HCT116 (cell line): ENCODE data around the gene AFDN. TPM values are rescaled to one million over a fixed set of nuclear protein-coding genes. Genes with fewer than 3 reads are reported as not detected.

ENCODE experiments used
- ATAC-seq: fragments of 200-7000 bp; cut with Tn5 transposase; 2 replicates; pipeline ENCODE4 v1.9.1; 2020; ENCODE audit warnings: mild to moderate bottlenecking, moderate library complexity
- BruUV-seq: library from RNA; stranded (reverse); fragments of 400-500 nt; replicated peaks from 2 replicates; lab custom pipeline; 2021; lab: Mats Ljungman, UMichigan
- CTCF ChIA-PET: fragments of 300-600 bp; sonication (Branson Sonifier 250); formaldehyde crosslinking; loops from one replicate; lab custom pipeline; 2021; ENCODE audit warnings: antibody characterized with exemption; lab: Charles Lee
- POLR2A ChIA-PET: fragments of 300-600, 350-600 bp; sonication (Branson Sonifier 250); formaldehyde crosslinking; loops from one replicate; lab custom pipeline; 2021; ENCODE audit warnings: antibody characterized with exemption; lab: Charles Lee
- RAD21 ChIA-PET, 2 experiments: fragments of 300-600 bp; sonication (Branson Sonifier 250); formaldehyde crosslinking; loops; one replicate each; lab custom pipeline; 2023; ENCODE audit warnings: low total read pairs in 2 of 2; ENCODE audit not compliant: uncharacterized antibody in 2 of 2, unreplicated experiment in 2 of 2, low non-redundant PET in 1 of 2; lab: Charles Lee
- DNase-seq: peaks from one replicate; pipeline ENCODE4 v3.0.0-alpha.2; 2010; ENCODE audit warnings: low read depth, low spot score
- H2AFZ ChIP-seq: fragments of 200-600 bp; shearing (Covaris generic), sonication (generic); 2 replicates; pipeline ENCODE4 v1.6.1; 2017; ENCODE audit warnings: low read depth, mixed run types, mixed read lengths, antibody characterized with exemption, low read length; ENCODE audit not compliant: poor library complexity, severe bottlenecking
- H3K27ac ChIP-seq: 2 replicates; pipeline ENCODE4 v1.5.1; 2012; ENCODE audit warnings: low read depth, low read length
- H3K27me3 ChIP-seq: fragments of 200-600 bp; sonication (generic); 2 replicates; pipeline ENCODE4 v1.6.1; 2016; ENCODE audit warnings: mixed run types, low read length, mixed read lengths; ENCODE audit not compliant: insufficient read depth
- H3K36me3 ChIP-seq, 2 experiments: fragments of 200-500 bp in 1 of 2; fragments of 200-600 bp in 1 of 2; sonication (Bioruptor generic) in 1 of 2; sonication (generic) in 1 of 2; 2 replicates each; pipeline versions ENCODE4 v1.5.1 to v1.6.1; 2014 to 2016; ENCODE audit warnings: low read length in 2 of 2, inconsistent platforms in 1 of 2, mixed read lengths in 1 of 2, mixed run types in 1 of 2; ENCODE audit not compliant: insufficient read depth in 2 of 2, control insufficient read depth in 1 of 2
- H3K4me1 ChIP-seq, 2 experiments: fragments of 200-600 bp in 1 of 2; sonication (generic) in 1 of 2; 2 replicates each; pipeline versions ENCODE4 v1.5.1 to v1.6.1; 2012 to 2017; ENCODE audit warnings: low read length in 2 of 2, inconsistent platforms in 1 of 2, mild to moderate bottlenecking in 1 of 2, mixed read lengths in 1 of 2, mixed run types in 1 of 2, moderate library complexity in 1 of 2; ENCODE audit not compliant: insufficient read depth in 2 of 2, control insufficient read depth in 1 of 2
- H3K4me2 ChIP-seq: fragments of 200-600 bp; sonication (generic); 2 replicates; pipeline ENCODE4 v1.6.1; 2017; ENCODE audit warnings: mixed run types, low read length, mixed read lengths
- H3K4me3 ChIP-seq, 2 experiments: fragments of 200-600 bp in 1 of 2; sonication (generic) in 1 of 2; replicated peaks in 1 of 2; 2 replicates each; pipeline ENCODE4 v1.5.1; 2011 to 2016; ENCODE audit warnings: low read length in 2 of 2, control low read depth in 1 of 2, low read depth in 1 of 2, mild to moderate bottlenecking in 1 of 2, mixed read lengths in 1 of 2, mixed run types in 1 of 2
- H3K79me2 ChIP-seq: fragments of 200-600 bp; sonication (generic); 2 replicates; pipeline ENCODE4 v1.6.1; 2017; ENCODE audit warnings: mild to moderate bottlenecking, mixed run types, low read length, moderate library complexity, mixed read lengths; ENCODE audit not compliant: insufficient read depth
- H3K9ac ChIP-seq: fragments of 200-600 bp; sonication (generic); 2 replicates; pipeline ENCODE4 v1.6.1; 2016; ENCODE audit warnings: low read length, mixed read lengths
- H3K9me2 ChIP-seq: fragments of 200-600 bp; sonication (generic), shearing (Covaris generic); 2 replicates; pipeline ENCODE4 v1.6.1; 2017; ENCODE audit warnings: mixed run types, mild to moderate bottlenecking, moderate library complexity; ENCODE audit not compliant: insufficient read depth
- H3K9me3 ChIP-seq, 2 experiments: fragments of 200-500 bp in 1 of 2; fragments of 200-600 bp in 1 of 2; sonication (Bioruptor generic) in 1 of 2; sonication (generic) in 1 of 2; 2 replicates each; pipeline ENCODE4 v1.6.1; 2014 to 2017; ENCODE audit warnings: low read length in 2 of 2, mixed read lengths in 2 of 2, inconsistent platforms in 1 of 2, low read depth in 1 of 2, mild to moderate bottlenecking in 1 of 2, mixed run types in 1 of 2, moderate library complexity in 1 of 2; ENCODE audit not compliant: control insufficient read depth in 1 of 2, insufficient read depth in 1 of 2
- H4K20me1 ChIP-seq: fragments of 200-600 bp; sonication (generic), shearing (Covaris generic); 2 replicates; pipeline ENCODE4 v1.6.1; 2017; ENCODE audit warnings: mixed run types, mild to moderate bottlenecking, moderate library complexity; ENCODE audit not compliant: insufficient read depth
- CBX3 ChIP-seq: IDR thresholded peaks from 2 replicates; pipeline ENCODE4 v1.6.1; 2012; ENCODE audit warnings: low read depth
- EGR1 ChIP-seq: IDR thresholded peaks from 2 replicates; pipeline ENCODE4 v1.6.1; 2012; ENCODE audit warnings: low read depth
- ELF1 ChIP-seq: IDR thresholded peaks from 2 replicates; pipeline ENCODE4 v1.6.1; 2012; ENCODE audit warnings: low read depth, borderline replicate concordance
- EZH2phosphoT487 ChIP-seq: fragments of 200-600 bp; IDR thresholded peaks from 2 replicates; pipeline ENCODE4 v1.6.1; 2018; ENCODE audit warnings: antibody characterized with exemption, borderline replicate concordance
- FOSL1 ChIP-seq: IDR thresholded peaks from 2 replicates; pipeline ENCODE4 v1.6.1; 2012; ENCODE audit warnings: low read depth
- SRF ChIP-seq: IDR thresholded peaks from 2 replicates; pipeline ENCODE4 v1.6.1; 2012; ENCODE audit warnings: low read depth
- TCF7L2 ChIP-seq: IDR thresholded peaks from 2 replicates; pipeline ENCODE4 v1.7.0; 2011; ENCODE audit warnings: borderline replicate concordance, inconsistent platforms; ENCODE audit not compliant: insufficient read depth, insufficient read length; ENCODE audit errors: extremely low read depth
- YY1 ChIP-seq: IDR thresholded peaks from 2 replicates; pipeline ENCODE4 v1.6.1; 2011; ENCODE audit warnings: low read length, low read depth, moderate library complexity, mild to moderate bottlenecking; ENCODE audit not compliant: insufficient replicate concordance; ENCODE audit errors: extremely low read depth
- ZNF274 ChIP-seq: fragments of 200-500 bp; sonication (Bioruptor generic); IDR thresholded peaks from 2 replicates; pipeline ENCODE4 v1.6.1; 2014; ENCODE audit warnings: mild to moderate bottlenecking, low read depth, low read length, inconsistent platforms
- intact Hi-C: fragments of 100-400 bp; cut with micrococcal nuclease; formaldehyde crosslinking; loops from 2 replicates; pipeline ENCODE4 v1.10.0; 2022
- total RNA-seq: library from RNA; stranded (reverse); gene quantifications from one replicate; pipeline ENCODE4 v1.2.1, GENCODE V29; 2021; ENCODE audit not compliant: unreplicated experiment
- TF ChIP-seq, protein P1 (sequence below): IDR thresholded peaks from 2 replicates; pipeline ENCODE4 v1.6.1; 2012
- TF ChIP-seq, protein P2 (sequence below): IDR thresholded peaks from 2 replicates; pipeline ENCODE4 v1.6.1; 2012
- TF ChIP-seq, protein P3 (sequence below): IDR thresholded peaks from 2 replicates; pipeline ENCODE4 v1.6.1; 2012; ENCODE audit warnings: low read depth

The AFDN gene
- total RNA-seq, 1 experiment from 2014 or later: 59.4 TPM

DNA sequence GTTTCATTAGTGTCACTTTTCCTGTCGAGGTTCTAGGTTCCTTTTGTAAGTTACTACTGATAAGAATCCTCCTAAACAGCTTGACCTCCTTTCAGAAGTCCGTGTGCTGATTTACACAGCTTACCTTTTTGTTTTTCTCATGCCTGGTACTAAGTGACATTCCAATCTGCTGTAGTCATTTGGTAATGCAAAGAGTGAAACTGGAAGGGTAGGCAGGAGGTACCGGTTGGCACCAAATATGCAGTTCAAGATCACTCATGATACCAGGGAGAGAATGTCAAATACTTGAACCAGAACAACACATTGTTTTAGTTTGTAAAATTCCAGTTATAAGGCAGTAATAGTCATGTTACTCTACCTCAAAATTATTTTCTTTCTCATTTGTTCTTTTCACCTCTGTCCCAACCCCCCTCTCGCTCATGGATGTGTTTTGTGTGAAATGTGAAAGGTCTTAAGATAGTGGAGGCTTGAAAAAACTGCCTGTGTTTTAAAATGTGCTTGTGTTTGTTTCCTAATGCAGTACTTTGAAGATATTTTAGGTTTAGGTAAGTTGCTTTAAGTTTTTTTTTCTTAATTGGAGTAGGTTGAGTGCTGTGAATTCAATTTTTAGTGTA lies 23.2 kb downstream of the AFDN start (continued):
- TF ChIP-seq, protein P1, sequence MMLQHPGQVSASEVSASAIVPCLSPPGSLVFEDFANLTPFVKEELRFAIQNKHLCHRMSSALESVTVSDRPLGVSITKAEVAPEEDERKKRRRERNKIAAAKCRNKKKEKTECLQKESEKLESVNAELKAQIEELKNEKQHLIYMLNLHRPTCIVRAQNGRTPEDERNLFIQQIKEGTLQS: peak; percentile 68
- TF ChIP-seq FOSL1: peak; percentile 75
- TF ChIP-seq EGR1: no peak

- no peak for ATAC-seq
- DNase-seq: no peak
- intact Hi-C loops: no loop called here
- Histone ChIP-seq H3K9me3 (no peaks in the 10 kb centered on the region; a peak in 1 of 4 replicates), H3K4me2 (peak overlapping the region; percentile 76), H4K20me1 (no peaks in the 10 kb centered on the region), H3K9ac (peak overlapping the region; percentile 42; the same call in 1 of the 2 replicates), H3K27me3 (no peaks in the 10 kb centered on the region), H2AFZ (no peak overlapping the region), H3K4me3 (peak overlapping the region in 1 of 2 experiments; percentile 42; a peak in 1 of 4 replicates), H3K9me2 (no peaks in the 10 kb centered on the region), H3K36me3 (no peaks in the 10 kb centered on the region), H3K27ac (peak overlapping the region; percentile 17; the same call in 1 of the 2 replicates), H3K79me2 (peaks cover 99% of the 10 kb centered on the region), H3K4me1 (peaks cover 25 to 58% of the 10 kb centered on the region in 2 experiments)
- no TSS peak for BruUV-seq
- TF ChIP-seq ZNF274: no peak
- no peak for TF ChIP-seq EZH2phosphoT487
- TF ChIP-seq EGR1: no peak
- TF ChIP-seq TCF7L2: no peak
- TF ChIP-seq CBX3: no peak
- no peak for TF ChIP-seq SRF
- no peak for TF ChIP-seq ELF1
- TF ChIP-seq, protein P2, sequence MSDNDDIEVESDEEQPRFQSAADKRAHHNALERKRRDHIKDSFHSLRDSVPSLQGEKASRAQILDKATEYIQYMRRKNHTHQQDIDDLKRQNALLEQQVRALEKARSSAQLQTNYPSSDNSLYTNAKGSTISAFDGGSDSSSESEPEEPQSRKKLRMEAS: no peak
- no peak for TF ChIP-seq YY1
- TF ChIP-seq, protein P3, sequence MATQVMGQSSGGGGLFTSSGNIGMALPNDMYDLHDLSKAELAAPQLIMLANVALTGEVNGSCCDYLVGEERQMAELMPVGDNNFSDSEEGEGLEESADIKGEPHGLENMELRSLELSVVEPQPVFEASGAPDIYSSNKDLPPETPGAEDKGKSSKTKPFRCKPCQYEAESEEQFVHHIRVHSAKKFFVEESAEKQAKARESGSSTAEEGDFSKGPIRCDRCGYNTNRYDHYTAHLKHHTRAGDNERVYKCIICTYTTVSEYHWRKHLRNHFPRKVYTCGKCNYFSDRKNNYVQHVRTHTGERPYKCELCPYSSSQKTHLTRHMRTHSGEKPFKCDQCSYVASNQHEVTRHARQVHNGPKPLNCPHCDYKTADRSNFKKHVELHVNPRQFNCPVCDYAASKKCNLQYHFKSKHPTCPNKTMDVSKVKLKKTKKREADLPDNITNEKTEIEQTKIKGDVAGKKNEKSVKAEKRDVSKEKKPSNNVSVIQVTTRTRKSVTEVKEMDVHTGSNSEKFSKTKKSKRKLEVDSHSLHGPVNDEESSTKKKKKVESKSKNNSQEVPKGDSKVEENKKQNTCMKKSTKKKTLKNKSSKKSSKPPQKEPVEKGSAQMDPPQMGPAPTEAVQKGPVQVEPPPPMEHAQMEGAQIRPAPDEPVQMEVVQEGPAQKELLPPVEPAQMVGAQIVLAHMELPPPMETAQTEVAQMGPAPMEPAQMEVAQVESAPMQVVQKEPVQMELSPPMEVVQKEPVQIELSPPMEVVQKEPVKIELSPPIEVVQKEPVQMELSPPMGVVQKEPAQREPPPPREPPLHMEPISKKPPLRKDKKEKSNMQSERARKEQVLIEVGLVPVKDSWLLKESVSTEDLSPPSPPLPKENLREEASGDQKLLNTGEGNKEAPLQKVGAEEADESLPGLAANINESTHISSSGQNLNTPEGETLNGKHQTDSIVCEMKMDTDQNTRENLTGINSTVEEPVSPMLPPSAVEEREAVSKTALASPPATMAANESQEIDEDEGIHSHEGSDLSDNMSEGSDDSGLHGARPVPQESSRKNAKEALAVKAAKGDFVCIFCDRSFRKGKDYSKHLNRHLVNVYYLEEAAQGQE: no peak
- RAD21 ChIA-PET: no interaction called here
- POLR2A ChIA-PET: no interaction called here
- CTCF ChIA-PET: no interaction called here
Observed at GRCh38 chr6:167850782-167851181, 24.1 kb downstream of the AFDN start.
